Spleen (tissue), 11 donors: Measurements from ENCODE around the gene ACTG1. TPM values are rescaled to one million over a fixed set of nuclear protein-coding genes. Genes with fewer than 3 reads are reported as not detected.

ENCODE experiments used
- DNase-seq: peaks from one replicate; pipeline ENCODE4 v3.0.0-alpha.2; 2020
- H3K27ac ChIP-seq, 8 donors: fragments of 200-600 bp; sonication (generic) in 7 of 8; 1 replicate in 4 of 8; 2 replicates in 4 of 8; pipeline versions ENCODE4 v1.5.0 to v1.8.0; 2016 to 2021; ENCODE audit warnings: inconsistent platforms in 4 of 8, mild to moderate bottlenecking in 4 of 8, moderate library complexity in 1 of 8
- H3K27me3 ChIP-seq, 7 donors: fragments of 200-600 bp; sonication (generic) in 6 of 7; replicated peaks in 1 of 7; 1 replicate in 4 of 7; 2 replicates in 3 of 7; pipeline versions ENCODE4 v1.5.0 to v1.8.0; 2016 to 2021; ENCODE audit warnings: inconsistent platforms in 3 of 7, mild to moderate bottlenecking in 1 of 7
- H3K36me3 ChIP-seq, 6 donors: fragments of 200-600 bp; sonication (generic) in 5 of 6; 1 replicate in 4 of 6; 2 replicates in 2 of 6; pipeline versions ENCODE4 v1.5.0 to v1.8.0; 2016 to 2021; ENCODE audit warnings: inconsistent platforms in 2 of 6
- H3K4me1 ChIP-seq, 6 donors: fragments of 200-600 bp; sonication (generic) in 5 of 6; 1 replicate in 3 of 6; 2 replicates in 3 of 6; pipeline versions ENCODE4 v1.5.0 to v1.8.0; 2016 to 2021; ENCODE audit warnings: inconsistent platforms in 3 of 6
- H3K4me3 ChIP-seq, 8 donors: fragments of 200-600 bp; sonication (generic) in 7 of 8; 1 replicate in 4 of 8; 2 replicates in 4 of 8; pipeline versions ENCODE4 v1.5.0 to v1.8.0; 2016 to 2021; ENCODE audit warnings: inconsistent platforms in 4 of 8, mild to moderate bottlenecking in 4 of 8, moderate library complexity in 2 of 8
- H3K9me3 ChIP-seq, 8 donors: fragments of 200-600 bp; sonication (generic) in 7 of 8; 1 replicate in 4 of 8; 2 replicates in 4 of 8; pipeline versions ENCODE4 v1.5.0 to v1.8.0; 2016 to 2021; ENCODE audit warnings: inconsistent platforms in 4 of 8
- POLR2A ChIP-seq, 3 donors: fragments of 450-650 bp; IDR thresholded peaks; one replicate each; pipeline ENCODE4 v1.5.1; 2017; ENCODE audit warnings: antibody characterized with exemption in 3 of 3, mild to moderate bottlenecking in 1 of 3
- POLR2AphosphoS5 ChIP-seq, 3 donors: sonication (generic); formaldehyde crosslinking; IDR thresholded peaks; one replicate each; pipeline ENCODE4 v1.5.1; 2017; ENCODE audit warnings: antibody characterized with exemption in 3 of 3
- WGBS, 5 donors: extraction: QIAGEN DNeasy Blood & Tissue Kit in 3 of 5; methylation state at CpG; one replicate each; pipeline versions ENCODE4 v1.1.5 to v1.1.7; 2013 to 2018; 5-methylcytosine and 5-hydroxymethylcytosine counted together
- intact Hi-C: fragments of 100-400 bp; cut with DNase I; formaldehyde crosslinking; loops from one replicate; pipeline ENCODE4 v1.15.0; 2023; ENCODE audit warnings: low total_unique reads
- polyA plus RNA-seq, 3 donors: library from polyadenylated mRNA; stranded (reverse); fragments of 200-250 nt; gene quantifications; one replicate each; pipeline ENCODE4 v1.2.1, GENCODE V29; 2013
- total RNA-seq, 7 donors: library from RNA; depleted of rRNA in 3 of 7; stranded (reverse); fragments of >200 nt in 3 of 7; fragmentation: NEBNext Ultra II Directional in 4 of 7; extraction: Animal tissue kit (Norgen Biotek cat#: 25700) in 4 of 7; gene quantifications; one replicate each; pipeline versions ENCODE4 v1.1.0 to v1.2.1, GENCODE V29; 2016 to 2021
- TF ChIP-seq, protein P1 (sequence below), 11 experiments: fragments of 200-600 bp in 7 of 11; fragments of 450-650 bp in 4 of 11; sonication (generic) in 4 of 11; IDR thresholded peaks in 8 of 11; conservative IDR thresholded peaks in 3 of 11; 1 replicate in 7 of 11; 2 replicates in 4 of 11; pipeline versions ENCODE4 v1.4.0 to v1.8.0; 2016 to 2021; ENCODE audit warnings: antibody characterized with exemption in 11 of 11, inconsistent platforms in 4 of 11, mild to moderate bottlenecking in 1 of 11
- donor health status: healthy with polysubstance abuse.
- donor health status: DM: no; HTN: no; CAD: no; lungs with moderate emphysema.
- donor health status: DM: no; HTN: no; CAD: no.
- donor health status: Bipolar disorder and iron deficiency.
- donor health status: healthy.
- donor health status: DM: no; HTN: no; CAD: no.
- donor health status: DM: yes; HTN: yes; CAD: no.

ACTG1 gene
- total and polyA plus RNA-seq, 10 donors: 1,119 to 6,270 (median 2,106) TPM

- TF ChIP-seq POLR2AphosphoS5 (IDR thresholded peaks at IDR 0.05) (no peak), POLR2A (IDR thresholded peaks at IDR 0.05) (no peak)
- TF ChIP-seq, protein P1, sequence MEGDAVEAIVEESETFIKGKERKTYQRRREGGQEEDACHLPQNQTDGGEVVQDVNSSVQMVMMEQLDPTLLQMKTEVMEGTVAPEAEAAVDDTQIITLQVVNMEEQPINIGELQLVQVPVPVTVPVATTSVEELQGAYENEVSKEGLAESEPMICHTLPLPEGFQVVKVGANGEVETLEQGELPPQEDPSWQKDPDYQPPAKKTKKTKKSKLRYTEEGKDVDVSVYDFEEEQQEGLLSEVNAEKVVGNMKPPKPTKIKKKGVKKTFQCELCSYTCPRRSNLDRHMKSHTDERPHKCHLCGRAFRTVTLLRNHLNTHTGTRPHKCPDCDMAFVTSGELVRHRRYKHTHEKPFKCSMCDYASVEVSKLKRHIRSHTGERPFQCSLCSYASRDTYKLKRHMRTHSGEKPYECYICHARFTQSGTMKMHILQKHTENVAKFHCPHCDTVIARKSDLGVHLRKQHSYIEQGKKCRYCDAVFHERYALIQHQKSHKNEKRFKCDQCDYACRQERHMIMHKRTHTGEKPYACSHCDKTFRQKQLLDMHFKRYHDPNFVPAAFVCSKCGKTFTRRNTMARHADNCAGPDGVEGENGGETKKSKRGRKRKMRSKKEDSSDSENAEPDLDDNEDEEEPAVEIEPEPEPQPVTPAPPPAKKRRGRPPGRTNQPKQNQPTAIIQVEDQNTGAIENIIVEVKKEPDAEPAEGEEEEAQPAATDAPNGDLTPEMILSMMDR (IDR thresholded peaks at IDR 0.05 in 8 of 11, conservative IDR thresholded peaks at IDR 0.05 in 3 of 11): no peak
- peaks cover 0 to 55% (median 0%) of the 10 kb centered on the region in 7 donors for H3K27me3 ChIP-seq
- H3K4me1 ChIP-seq: peaks cover 0 to 12% (median 5%) of the 10 kb centered on the region in 6 donors
- H3K4me3 ChIP-seq: no peak overlapping the region
- 89 to 91% (median 91%) methylated on average over 30 to 62 of the region's 62 CpGs for WGBS, 5 donors
- DNase-seq: no peak
- no peaks in the 10 kb centered on the region for H3K36me3 ChIP-seq
- no peaks in the 10 kb centered on the region for H3K9me3 ChIP-seq
- intact Hi-C loops: no loop called here
- H3K27ac ChIP-seq: no peak overlapping the region
Observed at GRCh38 chr17:81528651-81529436, 16.2 kb upstream of the ACTG1 start.

GRCh38 chr17:81528384-81528650 is 15.7 kb upstream of the ACTG1 start:
- peaks cover 0 to 60% (median 0%) of the 10 kb centered on the region in 7 donors for H3K27me3 ChIP-seq
- H3K36me3 ChIP-seq: no peaks in the 10 kb centered on the region
- no peaks in the 10 kb centered on the region for H3K9me3 ChIP-seq
- intact Hi-C loops: no loop called here
- no peak overlapping the region for H3K27ac ChIP-seq
- H3K4me3 ChIP-seq: no peak overlapping the region
- 41 to 90% (median 68%) methylated on average over 2 to 20 of the region's 20 CpGs for WGBS, 5 donors
- DNase-seq: no peak
- peaks cover 0 to 12% (median 5%) of the 10 kb centered on the region in 6 donors for H3K4me1 ChIP-seq
- TF ChIP-seq POLR2A (IDR thresholded peaks at IDR 0.05) (no peak), POLR2AphosphoS5 (IDR thresholded peaks at IDR 0.05) (no peak)
- TF ChIP-seq, protein P1 (IDR thresholded peaks at IDR 0.05 in 8 of 11, conservative IDR thresholded peaks at IDR 0.05 in 3 of 11): no peak

GRCh38 chr17:81527591-81528383 is 15.2 kb upstream of the ACTG1 start, which contains the start of gene FSCN2:
FSCN2 (plus strand) TSS chr17:81528377; CDS start chr17:81528532, 155 bp downstream.
- whole genome bisulfite sequencing, 5 donors: 44 to 73% (median 61%) methylated on average over 19 to 42 of the region's 42 CpGs
- Histone ChIP-seq H3K9me3 (no peaks in the 10 kb centered on the region), H3K4me3 (no peak within 1 kb of the TSS), H3K36me3 (no peaks in the 10 kb centered on the region), H3K27me3 (peaks cover 0 to 59% (median 0%) of the 10 kb centered on the region in 7 donors), H3K27ac (no peak within 1 kb of the TSS), H3K4me1 (peaks cover 0 to 16% (median 5%) of the 10 kb centered on the region in 6 donors)
- intact Hi-C loops: no loop called here
- DNase-seq: no peak
- no peak for TF ChIP-seq POLR2A (IDR thresholded peaks at IDR 0.05)
- TF ChIP-seq POLR2AphosphoS5 (IDR thresholded peaks at IDR 0.05): peak in 1 of 3 donors; percentile 22
- TF ChIP-seq, protein P1 (IDR thresholded peaks at IDR 0.05 in 8 of 11, conservative IDR thresholded peaks at IDR 0.05 in 3 of 11): peak in 2 of 11 experiments; percentile 19 to 26
